SK-N-SH treated with all-trans-retinoic acid at 6 μM for 48 hours (cell line): ENCODE measurements around the gene CNPY1.

Source experiments
- ARNTL ChIP-seq: fragments of 450-650 bp; formaldehyde crosslinking; IDR thresholded peaks from 2 replicates; pipeline ENCODE4 v1.5.0; 2020; ENCODE audit warnings: low read depth, mild to moderate bottlenecking, moderate library complexity, borderline replicate concordance
- BACH2 ChIP-seq: fragments of 250-450 bp; sonication (Bioruptor Pico); IDR thresholded peaks from 2 replicates; pipeline ENCODE4 v1.9.0; 2021; ENCODE audit warnings: mild to moderate bottlenecking, borderline replicate concordance
- CREB5 ChIP-seq: fragments of 250-450 bp; sonication (Bioruptor Pico); IDR thresholded peaks from 2 replicates; pipeline ENCODE4 v1.5.1; 2020; ENCODE audit warnings: low read depth, mild to moderate bottlenecking, moderate library complexity
- OSR1 ChIP-seq: fragments of 250-450 bp; sonication (Bioruptor Pico); IDR thresholded peaks from 2 replicates; pipeline ENCODE4 v1.8.0; 2022; ENCODE audit warnings: moderate library complexity, mild to moderate bottlenecking, inconsistent platforms
- PATZ1 ChIP-seq: fragments of 250-450 bp; sonication (Bioruptor Pico); IDR thresholded peaks from 2 replicates; pipeline ENCODE4 v1.8.0; 2020; ENCODE audit warnings: mild to moderate bottlenecking, moderate library complexity, borderline replicate concordance
- SNAI2 ChIP-seq: fragments of 250-450 bp; sonication (Bioruptor Pico); IDR thresholded peaks from 2 replicates; pipeline ENCODE4 v1.5.0; 2020; ENCODE audit warnings: mild to moderate bottlenecking, moderate library complexity
- ZC3H10 ChIP-seq: fragments of 250-450 bp; sonication (Bioruptor Pico); IDR thresholded peaks from 2 replicates; pipeline ENCODE4 v1.5.1; 2021; ENCODE audit warnings: mild to moderate bottlenecking, moderate library complexity
- ZFP3 ChIP-seq: fragments of 250-450 bp; sonication (Bioruptor Pico); IDR thresholded peaks from 2 replicates; pipeline ENCODE4 v1.5.0; 2020; ENCODE audit warnings: mild to moderate bottlenecking, moderate library complexity
- ZFP30 ChIP-seq: fragments of 450-650 bp; formaldehyde crosslinking; IDR thresholded peaks from 2 replicates; pipeline ENCODE4 v1.5.0; 2022; ENCODE audit warnings: mild to moderate bottlenecking, moderate library complexity

GRCh38 chr7:155457544-155458110, 88.7 kb downstream of the CNPY1 start:
- no peak for TF ChIP-seq SNAI2 (CRISPR knock-in tag)
- no peak for TF ChIP-seq ZC3H10 (CRISPR knock-in tag)
- TF ChIP-seq BACH2 (CRISPR knock-in tag), result no peak
- TF ChIP-seq OSR1 (CRISPR knock-in tag), result no peak
- no peak for TF ChIP-seq PATZ1
- no peak for TF ChIP-seq CREB5
- no peak for TF ChIP-seq ARNTL (CRISPR knock-in tag)
- TF ChIP-seq ZFP3 (CRISPR knock-in tag), result no peak
- no peak for TF ChIP-seq ZFP30
